GM12878 (cell line): ENCODE measurements around the gene IL1RL1. TPM values are rescaled to one million over a fixed set of nuclear protein-coding genes. Genes with fewer than 3 reads are reported as not detected.

Experiments used
- ATAC-seq: fragments of 200-7000 bp; cut with Tn5 transposase; 3 replicates; pipeline ENCODE4 v1.9.1; 2020; ENCODE audit warnings: mild to moderate bottlenecking, moderate library complexity
- BruUV-seq: library from RNA; stranded (reverse); fragments of 400-500 nt; replicated peaks from 2 replicates; lab custom pipeline; 2021; lab: Mats Ljungman, UMichigan
- CTCF ChIA-PET: fragments of 300-600 bp; sonication (Branson Sonifier 250); formaldehyde crosslinking; extraction: SDS; loops from one replicate; lab custom pipeline; 2021; ENCODE audit warnings: inconsistent platforms; lab: Yijun Ruan, JAX
- POLR2A ChIA-PET: fragments of 350-600 bp; formaldehyde crosslinking; extraction: SDS; loops from one replicate; lab custom pipeline; 2021; ENCODE audit warnings: inconsistent platforms; lab: Charles Lee
- RAD21 ChIA-PET: fragments of 300-600 bp; sonication (Branson Sonifier 250); formaldehyde crosslinking; loops from one replicate; lab custom pipeline; 2023; ENCODE audit warnings: antibody characterized with exemption; ENCODE audit not compliant: unreplicated experiment; lab: Charles Lee
- SMC1A ChIA-PET: fragments of 300-600 bp; sonication (Branson Sonifier 250); formaldehyde crosslinking; loops from one replicate; lab custom pipeline; 2023; ENCODE audit not compliant: unreplicated experiment, uncharacterized antibody; lab: Charles Lee
- DNase-seq: peaks from one replicate; pipeline ENCODE4 v3.0.0-alpha.2; 2011; ENCODE audit warnings: low read depth, low spot score
- FAIRE-seq: peaks from 3 replicates; lab custom pipeline; 2011; peaks lifted over from hg19 to GRCh38; lab: Jason Lieb, UNC
- H2AFZ ChIP-seq: 2 replicates; pipeline ENCODE4 v1.6.0; 2011; ENCODE audit warnings: low read depth, low read length, control low read depth; ENCODE audit not compliant: control insufficient read depth
- H3K27ac ChIP-seq: 2 replicates; pipeline ENCODE4 v1.5.1; 2011; ENCODE audit warnings: control low read depth; ENCODE audit not compliant: control insufficient read depth, insufficient read depth
- H3K27me3 ChIP-seq, 2 experiments: replicated peaks in 1 of 2; 2 replicates each; pipeline versions ENCODE4 v1.6.0 to v1.6.1; 2011; ENCODE audit warnings: low read length in 1 of 2; ENCODE audit not compliant: control insufficient read depth in 2 of 2, insufficient read depth in 2 of 2
- H3K36me3 ChIP-seq, 2 experiments: 2 replicates each; pipeline ENCODE4 v1.5.1; 2011; ENCODE audit warnings: low read length in 1 of 2; ENCODE audit not compliant: control insufficient read depth in 2 of 2, insufficient read depth in 2 of 2
- H3K4me1 ChIP-seq: 2 replicates; pipeline ENCODE4 v1.6.1; 2011; ENCODE audit warnings: mild to moderate bottlenecking, low read length, moderate library complexity, mixed read lengths; ENCODE audit not compliant: control insufficient read depth, insufficient read depth
- H3K4me2 ChIP-seq: 2 replicates; pipeline ENCODE4 v1.6.0; 2011; ENCODE audit warnings: control low read depth; ENCODE audit not compliant: control insufficient read depth, insufficient read depth
- H3K4me3 ChIP-seq: fragments of 200-600 bp; sonication (generic); 2 replicates; pipeline ENCODE4 v1.5.1; 2016
- H3K79me2 ChIP-seq: 2 replicates; pipeline ENCODE4 v1.6.0; 2011; ENCODE audit warnings: low read length; ENCODE audit not compliant: control insufficient read depth, insufficient read depth
- H3K9ac ChIP-seq: 2 replicates; pipeline ENCODE4 v1.8.0; 2011; ENCODE audit warnings: low read length, control low read depth, mixed read lengths; ENCODE audit not compliant: control insufficient read depth, insufficient read depth
- H3K9me3 ChIP-seq: replicated peaks from 3 replicates; pipeline ENCODE4 v1.5.1; 2011; ENCODE audit warnings: mild to moderate bottlenecking, low read length; ENCODE audit not compliant: control insufficient read depth, insufficient read depth
- H4K20me1 ChIP-seq: 2 replicates; pipeline ENCODE4 v1.6.0; 2011; ENCODE audit not compliant: control insufficient read depth, insufficient read depth
- HDAC2 ChIP-seq: fragments of 200-600 bp; sonication (generic); IDR thresholded peaks from 2 replicates; pipeline ENCODE4 v1.6.1; 2017
- MEF2A ChIP-seq: IDR thresholded peaks from 2 replicates; pipeline ENCODE4 v1.6.1; 2011; ENCODE audit warnings: low read depth, mild to moderate bottlenecking, low read length, moderate library complexity; ENCODE audit not compliant: insufficient read depth
- MTA3 ChIP-seq: IDR thresholded peaks from 2 replicates; pipeline ENCODE4 v1.6.1; 2012; ENCODE audit warnings: low read length, inconsistent platforms, borderline replicate concordance
- ZNF384 ChIP-seq: IDR thresholded peaks from 2 replicates; pipeline ENCODE4 v1.6.1; 2012; ENCODE audit warnings: low read depth, mild to moderate bottlenecking, low read length, improper control_type of control experiment, borderline replicate concordance
- WGBS: methylation state at CpG from one replicate; pipeline ENCODE4 v1.1.6; 2016; ENCODE audit warnings: low lambda C conversion rate; ENCODE audit not compliant: insufficient replicate concordance, insufficient coverage; ENCODE audit errors: missing lambda C conversion rate; 5-methylcytosine and 5-hydroxymethylcytosine counted together
- in situ Hi-C: fragments of 300-500 bp; cut with MboI; formaldehyde crosslinking; loops from 9 replicates; pipeline ENCODE4 v1.14.3; 2018; ENCODE audit warnings: mixed read lengths
- intact Hi-C: fragments of 100-400 bp; cut with micrococcal nuclease; formaldehyde crosslinking; loops from one replicate; pipeline ENCODE4 v1.14.2; 2022; ENCODE audit not compliant: unreplicated experiment
- polyA plus RNA-seq, 11 experiments: library from polyadenylated mRNA; depleted of rRNA in 4 of 11; unstranded in 6 of 11; stranded (reverse) in 5 of 11; fragments of >200 nt; fragmentation: Nextera tagmentation in 4 of 11; fragmentation: Illumina TruSeq in 1 of 11; extraction: Ambion mirVana in 4 of 11; extraction: Trizol in 1 of 11; gene quantifications; 1 replicate in 1 of 11; 2 replicates in 10 of 11; pipeline versions ENCODE4 v1.2.1 to v1.2.3, GENCODE V29; 2011 to 2016; ENCODE audit warnings: inconsistent platforms in 2 of 11, missing spikeins in 2 of 11, low read depth in 1 of 11
- total RNA-seq, 4 experiments: library from RNA; depleted of rRNA in 3 of 4; stranded (reverse); fragments of >200 nt in 3 of 4; fragmentation: Illumina TruSeq in 1 of 4; extraction: Trizol in 1 of 4; gene quantifications; 2 replicates each; pipeline versions ENCODE4 v1.2.1 to v1.2.3, GENCODE V29; 2013 to 2021
- TF ChIP-seq, protein P1 (sequence below): fragments of 450-650 bp; IDR thresholded peaks from 2 replicates; pipeline ENCODE4 v1.6.1; 2018; ENCODE audit warnings: borderline replicate concordance, mild to moderate bottlenecking; ENCODE audit not compliant: partially characterized antibody

IL1RL1 gene
- total and polyA plus RNA-seq, 10 of the 15 experiments (the other 5 are each of a cell fraction or from before 2014, with no cell fraction given): 0.08 to 0.18 TPM; not detected in 8

- ATAC-seq: no peak
- Histone ChIP-seq H3K36me3 (no peaks in the 10 kb centered on the region), H3K4me3 (no peak overlapping the region), H3K4me1 (no peaks in the 10 kb centered on the region), H3K27me3 (peaks cover 0 to 5% of the 10 kb centered on the region in 2 experiments; a peak in 1 of 4 replicates), H3K27ac (no peak overlapping the region), H3K79me2 (no peaks in the 10 kb centered on the region), H3K9me3 (no peaks in the 10 kb centered on the region; the same call in 2 of the 3 replicates), H4K20me1 (no peaks in the 10 kb centered on the region), H2AFZ (no peak overlapping the region), H3K9ac (no peak overlapping the region), H3K4me2 (no peak overlapping the region)
- ChIA-PET POLR2A (no interaction called here), SMC1A (interaction anchor here (1.4 kb wide), 1 partner anchor 14 kb away, joined by 3 read pairs; no protein-coding TSS in a partner anchor), CTCF (interaction anchor here (0.9 to 1.3 kb wide), 3 partner anchors 34 to 330 kb away, joined by 3 to 5 read pairs (median 4); no protein-coding TSS in a partner anchor), RAD21 (no interaction called here)
- BruUV-seq: no TSS peak
- TF ChIP-seq ZNF384: no peak
- no peak for TF ChIP-seq MEF2A
- no peak for TF ChIP-seq MTA3
- no peak for FAIRE-seq
- 36% methylated on average over 8 of the region's 8 CpGs for WGBS
- intact Hi-C loops (no loop called here), in situ Hi-C loops (no loop called here)
- DNase-seq: no peak
Observed at GRCh38 chr2:102335871-102336366, 24.6 kb downstream of the IL1RL1 start.

DNA sequence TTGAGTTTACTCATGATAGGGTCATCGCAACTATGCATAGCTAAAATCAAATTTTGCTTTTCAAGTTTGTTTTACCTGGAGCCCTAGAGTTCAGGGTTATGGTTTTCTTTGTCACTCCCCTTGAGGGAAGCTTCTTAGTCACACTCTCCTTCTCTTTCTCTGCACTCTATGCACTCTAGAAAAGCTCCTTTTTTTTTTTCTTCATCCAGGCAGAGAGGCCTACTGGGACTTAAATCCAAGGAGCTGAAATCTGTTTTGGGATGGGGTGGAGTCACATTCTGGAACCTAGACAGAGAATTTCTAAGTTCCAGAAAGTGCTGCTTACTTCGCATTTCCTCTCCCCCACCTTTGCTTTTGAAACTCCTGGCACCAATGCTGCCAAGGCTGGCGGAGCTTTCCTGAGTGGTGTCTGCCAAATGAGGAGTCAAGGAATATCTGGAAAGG is 25.2 kb downstream of the IL1RL1 start:
- Histone ChIP-seq H3K79me2 (no peaks in the 10 kb centered on the region), H4K20me1 (no peaks in the 10 kb centered on the region), H3K4me2 (no peak overlapping the region), H3K4me1 (no peaks in the 10 kb centered on the region), H3K4me3 (no peak overlapping the region), H3K9me3 (no peaks in the 10 kb centered on the region), H3K9ac (no peak overlapping the region), H3K36me3 (no peaks in the 10 kb centered on the region), H3K27ac (no peak overlapping the region), H2AFZ (no peak overlapping the region), H3K27me3 (peaks cover 0 to 5% of the 10 kb centered on the region in 2 experiments; a peak in 1 of 4 replicates)
- no peak for TF ChIP-seq HDAC2
- TF ChIP-seq, protein P1, sequence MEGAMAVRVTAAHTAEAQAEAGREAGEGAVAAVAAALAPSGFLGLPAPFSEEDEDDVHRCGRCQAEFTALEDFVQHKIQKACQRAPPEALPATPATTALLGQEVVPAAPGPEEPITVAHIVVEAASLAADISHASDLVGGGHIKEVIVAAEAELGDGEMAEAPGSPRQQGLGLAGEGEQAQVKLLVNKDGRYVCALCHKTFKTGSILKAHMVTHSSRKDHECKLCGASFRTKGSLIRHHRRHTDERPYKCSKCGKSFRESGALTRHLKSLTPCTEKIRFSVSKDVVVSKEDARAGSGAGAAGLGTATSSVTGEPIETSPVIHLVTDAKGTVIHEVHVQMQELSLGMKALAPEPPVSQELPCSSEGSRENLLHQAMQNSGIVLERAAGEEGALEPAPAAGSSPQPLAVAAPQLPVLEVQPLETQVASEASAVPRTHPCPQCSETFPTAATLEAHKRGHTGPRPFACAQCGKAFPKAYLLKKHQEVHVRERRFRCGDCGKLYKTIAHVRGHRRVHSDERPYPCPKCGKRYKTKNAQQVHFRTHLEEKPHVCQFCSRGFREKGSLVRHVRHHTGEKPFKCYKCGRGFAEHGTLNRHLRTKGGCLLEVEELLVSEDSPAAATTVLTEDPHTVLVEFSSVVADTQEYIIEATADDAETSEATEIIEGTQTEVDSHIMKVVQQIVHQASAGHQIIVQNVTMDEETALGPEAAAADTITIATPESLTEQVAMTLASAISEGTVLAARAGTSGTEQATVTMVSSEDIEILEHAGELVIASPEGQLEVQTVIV: no peak
- ChIA-PET SMC1A (interaction anchor here (1.4 kb wide), 1 partner anchor 14 kb away, joined by 3 read pairs; no protein-coding TSS in a partner anchor), RAD21 (no interaction called here), POLR2A (no interaction called here), CTCF (interaction anchor here (0.9 to 1.3 kb wide), 3 partner anchors 35 to 330 kb away, joined by 3 to 5 read pairs (median 4); no protein-coding TSS in a partner anchor)
- BruUV-seq: no TSS peak
- intact Hi-C loops (no loop called here), in situ Hi-C loops (no loop called here)
- FAIRE-seq: no peak
- no peak for ATAC-seq
- WGBS: 28% methylated on average over 3 of the region's 3 CpGs
- DNase-seq: no peak
